ENCODE data around the gene ATP11B. TPM values are rescaled to one million over a fixed set of nuclear protein-coding genes. Genes with fewer than 3 reads are reported as not detected.
"Not testable (repeated sequence)": the region's sequence is repeated elsewhere in the genome, so short reads cannot be mapped to it uniquely, and the experiment has no call there.

Gene ATP11B
- polyA plus RNA-seq, 4 donors: 54.8 to 66.5 (median 61.7) TPM

DNA sequence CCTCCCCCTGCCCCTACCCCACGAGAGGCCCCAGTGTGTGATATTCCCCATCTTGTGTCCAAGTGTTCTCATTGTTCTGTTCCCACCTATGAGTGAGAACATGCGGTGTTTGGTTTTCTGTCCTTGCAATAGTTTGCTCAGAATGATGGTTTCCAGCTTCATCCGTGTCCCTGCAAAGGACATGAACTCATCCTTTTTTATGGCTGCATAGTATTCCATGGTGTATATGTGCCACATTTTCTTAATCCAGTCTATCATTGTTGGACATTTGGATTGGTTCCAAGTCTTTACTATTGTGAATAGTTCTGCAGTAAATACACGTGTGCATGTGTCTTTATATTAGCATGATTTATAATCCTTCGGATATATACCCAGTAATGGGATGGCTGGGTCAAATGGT, 29.0 kb downstream of the ATP11B start:
- not testable (repeated sequence) for DNase-seq (ENCODE audit: low read depth in 4 of 4, low spot score in 3 of 4)

DNA sequence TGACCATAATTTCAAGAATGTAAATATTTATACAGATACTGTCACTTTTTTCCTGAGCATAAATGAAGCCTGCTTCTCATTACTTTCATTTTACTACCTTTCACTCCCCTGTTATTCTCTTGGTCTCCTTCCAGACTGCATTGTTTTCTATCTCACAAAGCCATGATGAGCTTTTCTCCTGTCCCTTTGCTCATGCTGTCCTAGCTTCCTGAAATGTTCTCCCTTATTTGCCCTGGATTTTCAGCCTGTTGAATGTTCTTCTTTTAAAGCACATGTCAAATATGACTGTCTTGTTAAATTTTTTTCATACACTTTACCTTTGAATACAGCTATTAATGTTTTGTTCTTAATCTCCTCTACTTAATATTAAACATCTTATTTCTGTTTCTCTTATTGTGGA, 31.7 kb downstream of the ATP11B start:
- no peak for DNase-seq (ENCODE audit: low read depth in 4 of 4, low spot score in 3 of 4)

DNA sequence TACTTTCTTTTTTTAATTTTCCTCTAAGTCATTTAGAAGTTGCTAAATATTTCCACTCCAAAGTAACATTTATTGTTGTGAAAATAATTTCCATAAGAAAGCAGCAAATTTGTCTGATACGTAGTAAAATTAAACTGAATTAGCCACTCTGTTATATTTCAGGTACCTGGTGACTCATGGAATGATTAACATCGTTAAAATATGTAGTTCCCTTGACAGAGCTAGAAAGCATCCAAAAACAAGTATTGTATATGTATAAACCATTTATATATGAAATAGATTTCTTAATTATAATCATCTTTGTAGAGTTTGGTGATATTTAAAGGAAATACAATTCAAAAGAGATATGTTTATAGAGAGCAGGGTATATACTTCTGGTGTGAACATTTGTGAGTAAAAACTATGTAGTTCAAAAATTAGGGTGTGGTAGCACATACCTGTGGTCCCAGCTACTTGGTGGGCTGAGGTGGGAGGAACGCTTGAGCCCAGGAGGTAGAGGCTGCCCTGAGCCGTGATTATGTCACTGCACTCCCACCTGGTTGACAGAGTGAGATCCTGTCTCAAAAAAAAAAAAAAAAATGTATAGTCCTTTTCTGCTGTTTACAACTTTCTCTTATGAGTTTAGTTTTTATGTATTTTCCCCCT, 36.6 kb downstream of the ATP11B start:
- no peak for DNase-seq (ENCODE audit: low read depth in 4 of 4, low spot score in 3 of 4)

DNA sequence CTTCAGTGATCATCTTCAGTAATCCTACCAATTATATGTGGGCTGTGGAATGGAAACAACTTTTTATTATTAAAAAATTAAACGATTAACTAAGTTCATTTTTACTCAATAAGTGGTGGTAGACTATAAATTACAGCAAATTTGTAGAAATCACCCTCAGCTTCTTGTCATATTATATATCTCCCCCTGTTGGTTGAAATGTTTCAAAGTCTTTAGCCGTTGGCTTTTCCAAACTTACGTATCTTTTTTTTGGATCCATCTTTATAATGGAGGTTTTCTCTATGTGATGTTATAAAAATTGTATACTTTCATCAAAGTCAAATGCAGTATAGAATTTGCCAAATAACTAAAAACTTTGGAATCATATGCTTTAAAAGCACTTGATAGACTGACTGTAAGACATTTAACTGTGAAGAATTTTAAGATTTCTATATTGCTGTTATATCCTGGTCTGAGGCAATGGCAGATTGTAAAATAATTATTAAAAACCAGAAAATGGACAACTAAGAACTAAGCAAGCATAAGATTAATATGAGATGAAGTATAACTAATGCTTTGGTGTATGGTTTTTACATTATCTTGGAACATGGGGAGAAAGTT, 44.7 kb downstream of the ATP11B start:
- no peak for DNase-seq (ENCODE audit: low read depth in 4 of 4, low spot score in 3 of 4)

DNA sequence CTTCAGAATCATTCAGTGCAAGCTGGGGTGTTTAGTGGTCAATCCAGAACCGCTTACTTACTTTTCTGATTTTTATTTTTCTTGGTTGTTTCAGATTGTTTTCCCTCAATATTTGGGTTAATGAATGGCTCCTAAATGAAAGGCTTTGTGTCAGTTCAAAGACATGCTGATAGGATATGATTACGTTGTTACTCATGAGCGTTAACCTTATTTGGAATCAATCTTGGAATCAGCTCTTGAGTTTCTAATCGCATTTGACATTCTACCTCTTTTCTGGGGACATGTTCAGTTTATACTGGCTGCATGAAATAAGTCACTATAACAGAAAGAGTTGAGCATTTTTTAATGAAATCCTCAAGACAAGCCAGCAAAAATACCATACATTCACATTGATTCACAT, 50.2 kb downstream of the ATP11B start:
- no peak for DNase-seq (ENCODE audit: low read depth in 4 of 4, low spot score in 3 of 4)

DNA sequence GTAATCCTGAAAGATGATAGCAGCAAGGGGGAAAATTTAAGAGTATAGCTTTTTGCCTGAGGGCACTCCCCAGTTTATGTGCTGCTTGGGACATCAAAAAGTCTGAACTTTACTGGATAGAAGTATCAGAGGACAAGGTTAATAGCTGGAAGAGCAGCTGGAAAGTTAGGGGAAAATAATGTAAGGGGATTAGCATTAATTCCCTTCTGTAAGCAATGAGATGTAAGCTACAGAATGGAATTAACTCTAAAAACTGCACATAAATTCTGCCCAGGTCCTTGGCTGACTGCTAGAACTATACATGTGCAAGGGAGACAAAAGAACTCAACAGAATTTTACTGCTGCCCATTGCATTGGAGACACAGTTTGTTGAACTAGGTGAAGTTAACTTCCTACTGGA, 55.6 kb downstream of the ATP11B start:
- DNase-seq (ENCODE audit: low read depth in 4 of 4, low spot score in 3 of 4): no peak

DNA sequence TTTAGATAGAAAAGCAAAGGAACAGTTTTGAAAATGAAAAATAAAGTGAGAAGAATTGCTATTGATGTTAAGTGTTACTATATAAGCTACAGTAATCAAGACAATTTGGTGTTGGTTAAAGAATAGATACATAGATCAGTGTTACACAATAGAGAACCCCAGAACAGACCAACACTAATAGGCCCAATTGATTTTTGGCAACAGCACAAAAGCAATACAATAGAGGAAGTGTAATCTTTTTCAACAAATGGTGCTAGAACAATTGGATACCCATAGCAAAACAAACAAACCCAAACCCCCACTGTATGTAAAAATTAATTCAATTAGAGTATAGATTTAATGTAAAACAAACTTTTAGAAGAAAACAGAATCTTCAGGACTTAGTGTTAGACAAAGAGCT, 61.8 kb downstream of the ATP11B start:
- DNase-seq (ENCODE audit: low read depth in 4 of 4, low spot score in 3 of 4): no peak

DNA sequence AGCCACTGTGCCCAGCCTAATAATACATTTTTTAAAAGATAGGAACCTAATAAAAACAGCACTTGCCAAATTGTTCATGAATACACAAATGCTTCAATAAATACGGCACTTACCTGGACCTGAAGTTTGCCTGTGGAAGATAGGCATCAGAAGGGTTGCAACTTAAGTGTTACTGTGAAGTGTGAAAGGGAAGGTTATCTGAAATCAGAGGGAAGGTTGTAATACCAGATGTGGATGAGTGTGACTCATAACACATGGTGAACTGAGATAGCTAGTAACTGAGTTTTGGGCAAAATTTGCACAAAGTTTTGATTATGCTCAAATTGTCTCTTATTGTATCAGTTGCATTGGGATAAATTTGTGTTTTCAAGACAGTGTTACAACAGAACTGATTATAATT, 68.0 kb downstream of the ATP11B start:
- DNase-seq (ENCODE audit: low read depth in 4 of 4, low spot score in 3 of 4): no peak

DNA sequence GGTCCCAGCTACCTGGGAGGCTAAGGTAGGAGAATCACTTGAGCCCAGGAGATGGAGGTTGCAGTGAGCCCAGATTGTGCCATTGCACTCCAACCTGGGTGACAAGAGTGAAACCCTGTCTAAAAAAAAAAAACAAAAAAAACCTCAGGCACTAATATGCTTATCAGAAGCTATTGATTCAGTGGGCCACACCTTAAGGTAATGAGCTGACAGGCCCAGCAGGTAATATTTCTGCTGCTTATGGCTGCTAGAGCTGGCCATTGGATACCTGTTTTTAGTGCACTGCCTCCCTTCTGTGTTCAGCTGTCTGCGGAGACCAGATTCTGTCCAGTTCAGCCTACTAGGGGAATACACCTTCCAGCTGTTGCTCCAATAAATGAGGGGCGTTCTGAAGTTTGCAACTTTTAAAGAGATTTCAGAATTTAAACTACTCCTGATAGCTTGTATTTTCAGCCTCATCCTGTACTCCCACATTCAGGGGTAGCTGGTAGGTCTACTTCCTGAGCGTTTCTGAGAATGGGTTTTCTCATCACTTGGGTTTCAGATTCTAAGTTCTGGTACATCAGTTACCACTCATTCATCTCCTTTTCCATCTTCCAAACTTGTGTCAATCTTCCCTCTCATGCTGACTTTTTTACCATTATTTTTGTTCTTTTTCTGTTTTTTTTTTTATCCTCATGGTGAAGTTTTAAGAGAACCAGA, 69.0 kb downstream of the ATP11B start:
- no peak for DNase-seq (ENCODE audit: low read depth in 4 of 4, low spot score in 3 of 4)

DNA sequence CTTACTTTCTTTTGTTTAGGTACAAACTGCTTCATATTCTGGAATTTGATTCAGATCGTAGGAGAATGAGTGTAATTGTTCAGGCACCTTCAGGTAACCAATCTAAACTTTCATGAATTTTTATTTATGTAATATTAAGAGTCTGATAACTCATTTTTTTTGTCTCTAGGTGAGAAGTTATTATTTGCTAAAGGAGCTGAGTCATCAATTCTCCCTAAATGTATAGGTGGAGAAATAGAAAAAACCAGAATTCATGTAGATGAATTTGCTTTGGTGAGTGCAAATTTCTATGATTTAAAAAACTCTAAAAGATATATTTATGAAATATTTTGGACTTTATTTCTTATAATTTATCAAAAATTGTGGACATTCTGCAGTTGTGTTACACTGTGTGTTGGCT, 75.8 kb downstream of the ATP11B start:
- no peak for DNase-seq (ENCODE audit: low read depth in 4 of 4, low spot score in 3 of 4)

DNA sequence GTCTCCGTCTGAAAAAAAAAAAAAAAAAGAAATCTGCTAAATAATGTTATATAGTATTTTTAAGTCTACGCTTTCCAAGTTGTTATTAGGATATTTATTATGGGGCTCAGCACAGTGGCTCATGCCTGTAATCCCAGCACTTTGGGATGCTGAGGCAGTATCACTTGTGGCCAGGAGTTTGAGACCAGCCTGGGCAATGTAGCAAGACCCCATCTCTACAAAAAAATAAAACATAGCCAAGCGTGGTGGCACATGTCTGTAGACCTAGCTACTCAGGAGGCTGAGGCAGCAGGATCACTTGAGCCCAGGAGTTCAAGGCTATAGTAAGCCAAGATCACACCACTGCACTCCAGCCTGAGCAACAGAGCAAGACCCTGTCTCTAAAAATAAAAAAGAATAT, 77.6 kb downstream of the ATP11B start:
- DNase-seq (ENCODE audit: low read depth in 4 of 4, low spot score in 3 of 4): not testable (repeated sequence)

DNA sequence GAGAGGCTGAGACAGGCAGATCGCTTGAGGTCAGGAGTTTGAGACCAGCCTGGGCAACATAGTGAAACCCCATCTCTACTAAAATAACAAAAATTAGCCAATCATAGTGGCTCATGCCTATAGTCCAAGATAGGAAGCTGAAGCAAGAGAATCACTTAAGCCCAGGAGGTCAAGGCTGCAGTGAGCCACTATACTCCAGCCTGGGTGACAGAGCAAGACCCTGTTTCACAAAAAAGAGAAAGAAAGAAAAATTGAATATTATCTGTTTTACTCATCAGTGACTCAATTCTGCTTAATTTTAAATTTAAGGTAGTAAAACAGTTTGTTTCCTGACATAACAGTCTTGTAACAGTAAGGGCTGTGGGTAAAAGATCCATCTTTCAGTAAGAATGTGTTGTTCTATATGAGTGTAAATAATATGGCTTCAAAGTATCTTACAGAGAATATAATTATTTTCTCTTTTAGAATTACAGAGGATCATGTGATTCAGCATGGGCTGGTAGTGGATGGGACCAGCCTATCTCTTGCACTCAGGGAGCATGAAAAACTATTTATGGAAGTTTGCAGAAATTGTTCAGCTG, 85.8 kb downstream of the ATP11B start:
- DNase-seq (ENCODE audit: low read depth in 4 of 4, low spot score in 3 of 4): no peak

DNA sequence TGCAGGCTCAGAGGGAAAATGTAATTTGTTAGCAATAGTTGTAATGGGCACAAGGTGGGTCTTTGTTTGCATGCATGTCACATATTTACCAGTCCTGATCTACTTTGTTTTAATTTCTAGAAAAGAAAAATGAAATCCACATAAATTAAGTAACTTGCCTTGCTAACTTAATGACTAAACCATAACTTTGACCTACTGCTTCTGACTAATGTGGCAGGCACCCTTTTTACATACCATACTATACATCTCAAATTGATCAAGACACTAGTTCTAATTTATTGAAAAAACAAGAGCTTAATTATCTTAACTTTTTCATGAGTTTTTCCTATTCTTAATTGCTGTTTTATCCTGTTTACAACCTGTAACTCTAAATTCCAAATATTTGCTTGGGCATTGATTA, 93.2 kb downstream of the ATP11B start:
- DNase-seq (ENCODE audit: low read depth in 4 of 4, low spot score in 3 of 4): no peak

DNA sequence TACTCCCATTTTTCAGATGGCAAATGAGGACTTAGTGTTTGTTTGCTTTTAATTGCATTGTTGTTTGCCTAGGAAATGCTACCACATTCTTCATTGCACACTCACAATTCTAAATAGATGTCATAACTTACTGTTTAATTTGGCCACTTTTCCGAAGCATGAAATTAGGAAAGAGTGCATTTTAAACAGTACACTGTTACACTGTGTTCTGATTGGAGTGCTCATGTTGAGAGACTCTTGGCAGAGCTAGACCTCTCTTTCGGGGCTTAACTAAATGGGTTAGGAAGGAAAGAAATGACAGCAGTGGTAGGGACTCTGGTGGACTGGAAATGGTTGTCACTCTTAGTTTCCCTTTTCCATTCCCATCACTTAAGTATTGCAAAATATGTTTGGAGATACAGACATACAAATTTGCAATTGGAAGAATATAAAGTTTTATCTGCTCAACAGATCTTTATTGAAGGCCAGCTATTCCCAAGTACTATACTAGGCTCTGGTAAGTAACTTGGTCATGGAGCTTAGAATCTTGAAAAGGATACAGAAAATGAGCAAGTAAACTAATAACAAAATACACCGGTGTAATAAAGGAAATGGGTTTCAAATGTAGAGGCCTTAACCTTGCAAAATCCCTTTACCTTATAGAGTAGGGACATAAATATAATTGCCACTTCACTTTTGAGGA, 96.8 kb downstream of the ATP11B start:
- no peak for DNase-seq (ENCODE audit: low read depth in 4 of 4, low spot score in 3 of 4)

DNA sequence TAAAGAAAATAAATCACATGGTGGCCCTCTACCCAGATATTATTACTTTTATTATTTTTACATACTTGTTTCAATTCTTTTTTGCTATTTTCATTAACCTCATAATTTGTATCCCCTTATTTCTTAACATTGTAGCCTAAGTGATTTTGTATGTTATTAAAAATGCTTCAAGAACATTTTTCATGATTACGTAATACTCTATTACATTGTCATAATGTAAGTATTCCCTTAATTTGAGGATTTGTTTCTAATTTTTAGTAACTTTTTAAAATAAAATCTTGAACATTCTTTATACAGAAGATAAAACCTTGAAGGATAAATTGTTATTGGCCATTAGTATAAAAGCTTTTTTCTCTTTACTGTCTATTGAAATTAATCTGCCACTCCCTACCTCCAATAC, 98.1 kb downstream of the ATP11B start:
- no peak for DNase-seq (ENCODE audit: low read depth in 4 of 4, low spot score in 3 of 4)

DNA sequence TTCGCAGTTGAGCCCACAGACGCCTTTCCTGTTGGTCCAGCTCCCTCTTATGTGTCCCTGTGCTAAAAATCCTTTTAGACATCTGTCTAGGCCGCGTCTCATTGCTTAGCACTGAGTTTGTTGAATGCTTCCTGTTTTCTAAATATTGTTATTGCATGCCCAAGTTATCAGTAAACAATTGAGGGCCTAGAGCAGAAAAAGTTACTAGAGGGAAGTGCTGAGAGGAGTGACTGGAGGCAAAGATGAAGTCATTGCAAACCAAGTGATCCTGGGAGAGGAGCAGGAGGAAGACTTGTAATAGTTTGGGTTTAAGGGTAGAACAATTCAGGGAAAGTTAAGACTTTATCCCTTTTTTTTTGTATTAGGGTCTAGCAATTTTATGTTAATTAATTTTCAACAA, 98.9 kb downstream of the ATP11B start:
- DNase-seq (ENCODE audit: low read depth in 4 of 4, low spot score in 3 of 4): no peak

DNA sequence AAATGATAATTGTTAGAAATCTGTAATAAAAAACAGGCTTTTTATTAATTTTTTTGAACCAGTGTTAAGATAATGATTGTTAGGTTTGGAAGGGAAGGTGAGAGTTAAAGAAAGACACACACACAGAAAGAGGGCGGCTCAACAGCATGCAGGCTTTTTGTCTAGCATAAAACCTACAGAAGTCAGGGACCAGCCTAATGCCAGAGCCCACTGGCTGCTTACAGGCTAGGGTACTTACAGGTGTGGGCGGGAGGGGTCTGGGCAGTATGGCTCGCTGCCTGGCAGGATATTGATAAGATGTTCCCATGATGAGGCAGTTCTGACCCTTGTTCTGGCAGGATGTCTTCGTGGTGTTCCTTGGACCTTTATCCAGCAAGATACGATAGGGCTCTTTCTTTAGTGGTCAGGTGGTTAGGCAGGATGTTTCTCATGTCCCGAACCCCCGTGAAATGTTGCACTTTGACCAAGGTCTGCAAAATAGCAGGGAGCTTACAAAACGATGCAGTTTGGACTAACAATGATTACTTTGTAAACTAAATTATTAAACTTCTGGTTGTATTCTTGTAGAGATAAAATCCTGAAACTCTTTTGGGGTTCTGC, 102.3 kb downstream of the ATP11B start:
- no peak for DNase-seq (ENCODE audit: low read depth in 4 of 4, low spot score in 3 of 4)

DNA sequence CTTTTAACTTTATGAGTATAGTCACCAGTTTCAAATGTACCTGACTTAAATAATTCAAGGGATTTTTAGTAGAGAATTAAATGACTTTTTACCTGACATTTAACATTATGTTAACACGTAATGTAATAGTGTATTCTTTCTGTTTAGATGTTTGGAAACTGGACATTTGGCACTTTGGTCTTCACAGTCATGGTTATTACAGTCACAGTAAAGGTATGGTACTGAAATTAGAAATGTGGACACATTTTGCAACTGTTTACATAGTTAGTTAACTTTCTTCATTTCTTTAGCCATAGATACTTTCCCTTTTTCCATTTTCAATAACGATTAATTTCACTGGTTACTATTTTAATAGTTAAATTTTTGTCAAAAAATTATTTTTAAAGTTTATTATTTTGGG, 103.2 kb downstream of the ATP11B start:
- no peak for DNase-seq (ENCODE audit: low read depth in 4 of 4, low spot score in 3 of 4)

DNA sequence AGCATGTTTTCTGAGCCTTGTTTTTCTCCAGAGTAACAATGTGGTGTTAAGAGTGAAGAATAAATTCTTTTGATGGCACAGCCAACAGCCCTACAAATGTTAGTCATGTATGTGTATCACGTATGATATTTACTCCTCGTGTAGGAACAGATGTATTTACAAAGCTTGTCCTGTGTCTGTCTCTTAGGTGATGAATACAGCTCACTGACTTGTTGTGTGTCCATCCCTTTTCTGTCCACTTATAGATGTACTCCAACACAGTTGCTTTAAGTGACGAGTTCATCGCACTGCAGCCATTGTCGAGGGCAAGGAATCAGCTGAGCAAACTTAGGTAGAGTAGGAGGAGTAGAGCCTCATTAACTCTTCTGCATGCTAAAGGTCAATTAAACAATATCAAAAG, 108.9 kb downstream of the ATP11B start:
- DNase-seq (ENCODE audit: low read depth in 4 of 4, low spot score in 3 of 4): no peak

DNA sequence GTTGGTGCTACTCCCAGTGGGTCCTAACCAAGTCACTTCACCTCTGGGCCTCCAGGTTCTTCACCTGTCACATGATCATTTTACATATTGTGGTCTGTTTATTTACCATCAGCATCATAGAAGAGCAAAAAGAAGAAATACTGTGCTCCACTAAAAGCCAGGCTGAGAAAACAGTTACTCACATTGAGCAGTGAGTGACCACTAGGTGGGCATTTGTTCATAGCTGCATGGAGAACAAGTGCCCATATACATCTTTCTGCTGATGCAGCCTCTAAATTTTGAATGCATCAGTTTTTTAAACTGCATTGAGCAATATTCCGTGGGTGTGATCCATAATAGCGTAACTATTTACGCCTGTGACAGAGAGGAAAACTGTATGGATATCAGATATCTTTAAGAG, 110.9 kb downstream of the ATP11B start:
- no peak for DNase-seq (ENCODE audit: low read depth in 4 of 4, low spot score in 3 of 4)

DNA sequence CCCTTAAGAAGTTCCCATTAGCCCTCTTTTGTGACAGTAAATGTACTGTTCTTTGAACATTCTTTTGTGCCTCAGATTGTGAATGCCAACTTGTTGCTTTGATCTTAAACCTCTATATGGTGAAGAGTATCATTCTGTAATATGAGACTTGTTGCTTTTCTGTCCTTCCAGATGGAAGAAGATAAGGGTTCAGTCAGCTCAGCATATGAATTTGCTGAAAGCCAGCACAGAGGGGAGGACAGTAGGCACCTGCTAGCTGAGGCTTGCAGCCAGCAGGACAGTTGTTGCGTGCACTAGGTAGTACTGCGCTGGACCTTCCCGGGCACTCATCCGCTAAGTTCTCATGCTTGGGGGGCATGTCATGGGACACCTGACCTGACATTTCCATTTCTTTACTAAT, 112.3 kb downstream of the ATP11B start:
- no peak for DNase-seq (ENCODE audit: low read depth in 4 of 4, low spot score in 3 of 4)
